HG02973 (cell line): ENCODE results near the gene PLB1.
"Not testable (repeated sequence)": the region's sequence is repeated elsewhere in the genome, so short reads cannot be mapped to it uniquely, and the experiment has no call there.

ENCODE experiments used
- ATAC-seq: cut with Tn5 transposase; IDR thresholded peaks from one replicate; pipeline ENCODE4 v1.9.1; 2021; ENCODE audit warnings: moderate library complexity; ENCODE audit not compliant: unreplicated experiment

PLB1 gene

DNA sequence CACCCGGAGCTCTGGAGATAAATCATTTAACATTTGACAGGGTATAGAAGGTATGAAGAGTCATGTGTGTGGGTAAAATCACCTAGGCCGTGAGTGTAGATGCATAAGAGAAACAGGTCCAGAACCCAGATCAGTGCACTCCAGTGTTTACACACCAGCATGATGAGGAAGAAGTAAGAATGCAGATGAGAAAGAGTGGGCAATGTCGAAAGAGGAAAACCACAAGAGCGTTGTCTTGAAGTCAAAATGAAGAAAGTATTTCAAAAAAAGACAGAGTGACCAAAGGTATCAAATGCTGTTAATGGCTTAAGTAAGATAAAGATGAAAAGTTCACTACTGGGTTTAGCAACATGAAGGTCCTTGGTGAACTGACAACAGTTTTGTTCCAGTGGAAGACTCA lies 32.0 kb upstream of the PLB1 start:
- ATAC-seq: no peak

- no peak for ATAC-seq
These were observed 30.5 kb upstream of the PLB1 start for GRCh38 chr2:28465148-28465885.

DNA sequence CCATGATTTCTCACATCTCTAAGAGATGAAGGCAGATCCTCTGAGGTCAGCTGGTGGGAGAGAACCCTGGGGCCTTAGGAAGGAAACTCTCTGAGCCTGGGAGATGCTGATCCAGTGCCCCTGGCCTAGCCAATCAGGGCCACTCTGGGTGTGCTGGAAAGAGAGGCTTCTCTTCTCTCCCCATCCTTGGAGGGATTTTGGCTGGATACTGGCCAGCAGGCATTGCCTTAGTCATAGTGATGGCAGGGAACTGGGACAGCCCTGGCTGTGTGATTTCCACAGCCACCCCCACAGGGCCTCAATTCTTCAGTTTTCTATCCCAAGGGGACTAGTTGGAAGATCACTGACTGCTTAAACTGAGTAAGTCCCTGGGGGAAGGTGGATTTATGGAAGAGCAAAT lies 26.6 kb upstream of the PLB1 start:
- no peak for ATAC-seq

DNA sequence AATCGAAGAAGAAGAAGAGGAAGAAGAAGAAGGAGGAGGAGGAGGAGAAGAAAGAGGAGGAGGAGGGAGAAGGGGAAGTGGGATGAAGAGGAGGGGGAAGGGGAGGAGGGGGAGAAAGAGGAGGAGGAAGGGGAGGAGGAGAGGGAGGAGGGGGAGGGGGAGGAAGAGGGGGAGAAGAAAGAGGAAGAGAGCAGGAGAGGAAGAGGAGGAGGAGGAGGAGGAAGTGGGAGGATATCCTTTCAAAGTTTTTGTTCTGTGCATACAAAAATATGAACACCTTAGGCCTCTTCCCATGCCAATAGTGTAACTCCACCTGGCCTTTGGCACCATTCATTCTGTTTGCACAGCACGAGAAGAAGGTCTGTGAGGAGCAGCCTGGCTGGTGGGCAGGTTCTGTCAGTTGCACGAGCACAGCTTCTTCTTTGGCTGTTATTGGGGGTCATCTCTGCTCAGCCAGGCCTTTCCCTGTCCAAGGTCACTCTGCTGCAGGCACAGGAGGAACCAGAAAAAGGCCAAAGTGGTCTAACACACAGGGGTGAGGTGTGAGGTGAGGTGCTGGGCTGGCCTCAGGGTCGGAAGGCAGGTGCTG lies 25.8 kb upstream of the PLB1 start:
- no peak for ATAC-seq

GRCh38 chr2:28470759-28471158 lies 25.1 kb upstream of the PLB1 start:
- ATAC-seq: no peak

DNA sequence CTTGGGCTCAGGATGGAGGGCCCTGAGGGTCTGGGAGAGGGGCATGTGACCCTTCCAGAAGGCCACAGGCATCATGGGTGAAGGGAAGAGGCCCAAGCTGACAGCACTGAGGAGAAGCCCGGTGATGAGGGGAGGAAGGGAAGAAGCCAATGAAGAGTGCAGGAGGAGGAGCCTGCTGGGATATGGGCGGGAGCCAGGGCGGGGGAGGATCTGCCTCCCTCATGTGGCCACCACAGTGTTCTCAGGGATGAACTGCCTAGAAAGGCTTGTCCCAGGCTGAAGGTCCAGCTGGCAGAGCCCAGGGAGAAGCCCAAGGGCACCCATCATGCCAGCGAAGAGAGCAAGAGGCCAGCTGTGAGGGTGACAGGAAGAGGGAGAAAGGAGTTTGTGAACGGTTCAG lies 24.6 kb upstream of the PLB1 start:
- no peak for ATAC-seq

GRCh38 chr2:28471701-28472236 lies 24.1 kb upstream of the PLB1 start:
- ATAC-seq: no peak

- ATAC-seq: not testable (repeated sequence)
These were observed 23.2 kb upstream of the PLB1 start for GRCh38 chr2:28472641-28473040.

- no peak for ATAC-seq
These were observed 20.7 kb upstream of the PLB1 start for GRCh38 chr2:28475088-28475595.

- no peak for ATAC-seq
These were observed 18.8 kb upstream of the PLB1 start for GRCh38 chr2:28477087-28477486.

DNA sequence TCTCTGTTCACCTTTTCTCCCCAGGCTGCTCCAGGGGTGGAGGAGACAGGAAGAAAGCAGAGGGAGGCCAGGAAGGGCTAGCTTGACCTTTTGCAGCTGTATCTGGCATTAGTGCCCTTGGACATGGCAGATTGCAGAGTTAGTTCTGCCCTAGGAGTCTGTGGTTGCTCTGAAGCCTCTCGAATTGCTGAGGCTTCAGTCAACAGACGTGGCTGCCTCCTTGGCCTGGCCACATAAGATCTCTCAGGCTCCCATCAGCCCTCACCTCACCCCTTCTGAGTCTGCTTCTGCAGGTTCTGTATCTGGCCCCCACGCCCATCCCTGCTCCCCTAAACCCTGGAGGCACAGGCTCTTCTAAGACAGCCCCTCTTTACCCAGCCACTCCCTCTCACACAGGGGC lies 18.2 kb upstream of the PLB1 start:
- no peak for ATAC-seq

GRCh38 chr2:28480403-28481049 lies 15.3 kb upstream of the PLB1 start:
- no peak for ATAC-seq

DNA sequence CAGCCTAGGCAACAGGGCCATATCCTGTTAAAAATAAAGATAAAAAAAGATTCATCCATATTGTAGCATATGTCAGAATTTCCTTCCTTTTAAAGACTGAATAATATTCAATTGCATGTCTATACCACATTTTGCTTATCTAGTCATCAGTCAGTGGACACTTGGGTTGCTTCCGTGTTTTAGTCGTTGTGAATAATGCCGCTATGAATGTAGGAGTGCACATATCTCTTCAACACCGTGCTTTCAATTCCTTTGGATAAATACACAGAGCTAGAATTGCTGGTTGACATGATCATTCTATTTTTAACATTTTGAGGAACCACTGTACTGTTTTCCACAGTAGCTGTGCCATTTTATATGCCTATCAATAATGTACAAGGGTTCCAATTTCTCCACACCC lies 14.0 kb upstream of the PLB1 start:
- no peak for ATAC-seq

- no peak for ATAC-seq
These were observed 11.0 kb upstream of the PLB1 start for GRCh38 chr2:28484835-28485234.

- ATAC-seq: no peak
These were observed 9.3 kb upstream of the PLB1 start for GRCh38 chr2:28486526-28486925.

- ATAC-seq: no peak
These were observed 8.6 kb upstream of the PLB1 start for GRCh38 chr2:28487258-28487657.

DNA sequence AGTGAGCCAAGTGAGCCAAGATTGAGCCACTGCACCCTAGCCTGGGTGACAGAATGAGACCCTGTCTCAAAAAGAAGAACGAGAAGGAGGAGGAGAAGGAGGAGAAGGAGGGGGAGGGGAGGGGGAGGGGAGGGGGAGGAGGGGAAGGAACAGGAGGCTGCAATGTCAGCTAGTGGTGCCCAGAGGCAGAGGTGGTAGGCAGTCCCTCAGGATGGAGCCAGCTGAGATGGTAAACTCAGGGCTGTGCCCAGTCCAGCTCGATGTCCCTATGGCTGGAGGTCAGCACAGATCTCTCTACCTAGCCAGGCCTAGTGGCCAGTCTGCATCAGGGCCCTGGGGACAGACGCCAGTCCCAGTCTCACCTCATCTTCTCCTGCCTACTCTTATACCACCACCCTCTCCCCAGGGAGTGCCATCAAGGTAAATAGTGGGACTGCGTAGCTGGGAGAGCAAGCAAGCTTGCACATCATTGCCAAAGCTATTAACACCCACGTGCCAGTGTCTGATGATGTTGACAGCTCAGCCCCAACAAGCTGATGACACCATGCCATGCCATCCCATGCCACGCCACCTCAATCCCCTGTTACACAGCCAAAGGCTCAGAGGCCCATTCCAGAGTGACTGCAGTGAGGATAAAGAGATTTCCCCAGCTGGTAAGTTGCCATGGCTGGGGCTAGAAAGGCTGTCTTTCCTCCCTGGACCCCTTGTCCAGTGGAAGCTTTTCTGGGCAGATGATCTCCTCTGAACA lies 7.6 kb upstream of the PLB1 start:
- no peak for ATAC-seq

DNA sequence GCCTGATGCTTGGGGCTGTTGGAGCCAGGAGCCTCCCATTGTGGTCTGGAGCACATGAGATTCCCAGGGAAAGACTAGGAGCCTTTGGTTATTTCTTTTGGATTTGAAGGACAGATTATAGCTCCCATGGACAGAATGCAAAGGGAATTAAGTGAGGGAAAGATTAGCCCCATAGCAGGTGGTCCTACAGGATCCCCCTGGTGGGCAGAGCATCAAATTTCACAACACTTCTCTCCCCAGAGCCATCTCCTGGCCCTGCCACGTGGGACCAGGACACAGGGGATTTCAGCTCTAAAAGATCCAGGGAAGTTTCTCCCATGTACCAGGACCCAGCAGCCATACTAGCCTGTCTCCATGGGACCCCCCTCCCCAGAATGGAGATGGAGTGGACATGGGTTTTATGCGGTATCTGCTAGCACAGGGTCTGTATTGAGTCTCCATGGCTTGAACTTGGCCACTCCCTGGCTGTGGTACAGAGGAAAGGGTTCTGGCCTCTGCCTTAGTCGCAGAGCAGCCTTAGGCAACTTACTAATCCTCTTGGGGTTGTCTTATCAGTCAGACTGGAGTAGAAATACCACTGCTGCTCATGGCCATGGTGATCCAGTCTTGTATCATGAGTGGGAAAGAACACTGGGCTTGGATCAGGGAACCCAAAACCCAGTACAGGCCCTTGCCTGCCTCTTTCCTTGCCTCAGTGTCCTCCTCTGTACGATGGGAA lies 6.8 kb upstream of the PLB1 start:
- ATAC-seq: no peak

DNA sequence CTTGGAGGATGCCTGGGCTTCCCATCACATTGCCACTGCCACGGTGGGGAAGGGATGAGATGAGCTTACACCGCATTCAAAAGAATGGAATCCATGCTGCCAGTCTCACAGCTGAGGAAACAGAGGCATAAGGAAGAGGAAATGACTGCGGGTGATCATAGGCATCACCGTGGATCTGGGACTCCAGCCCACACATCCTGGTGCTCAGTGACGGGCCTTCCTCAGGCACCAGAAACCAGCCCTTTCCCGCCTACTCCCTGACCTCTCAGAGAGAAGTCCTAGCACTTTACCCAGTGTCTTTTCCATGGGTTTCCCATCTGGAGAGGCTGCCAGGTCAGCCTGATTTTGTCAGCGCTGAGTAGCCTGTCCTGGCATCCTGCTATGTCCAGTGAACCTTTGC lies 5.3 kb upstream of the PLB1 start:
- ATAC-seq: no peak

GRCh38 chr2:28492282-28492681 lies 3.6 kb upstream of the PLB1 start:
- no peak for ATAC-seq

GRCh38 chr2:28493636-28494035 lies 2.2 kb upstream of the PLB1 start:
- no peak for ATAC-seq
